ENCODE measurements around the gene FKBP2. TPM values are rescaled to one million over a fixed set of nuclear protein-coding genes. Genes with fewer than 3 reads are reported as not detected.

Gene FKBP2
- total and polyA plus RNA-seq, 2 of the 4 experiments (the other 2 are of a cell fraction), result 36.2 to 76.4 TPM

GRCh38 chr11:64203421-64204079 lies 37.3 kb upstream of the FKBP2 start (continued):
- TF ChIP-seq POLR2A (IDR thresholded peaks at IDR 0.05; ENCODE audit: low read depth, low read length), result no peak

GRCh38 chr11:64204080-64204440 lies 36.8 kb upstream of the FKBP2 start:
- DNase-seq (no peak), ATAC-seq (ENCODE audit: low read depth) (no peak)
- intact Hi-C loops (cut with micrococcal nuclease), result loop anchor here (1.0 to 10.0 kb wide), 2 partner anchors 97 to 451 kb away; no protein-coding TSS in a partner anchor
- no peak overlapping the region; the same call in 1 of the 2 replicates for H3K4ac ChIP-seq (ENCODE audit: low read depth, low read length)
- TF ChIP-seq RAD21 (IDR thresholded peaks at IDR 0.05; ENCODE audit: low read length) (no peak), FOS (IDR thresholded peaks at IDR 0.05; ENCODE audit: low read depth, low read length) (no peak), RFX5 (IDR thresholded peaks at IDR 0.05; ENCODE audit: low read depth, low read length) (no peak), NFE2L2 (IDR thresholded peaks at IDR 0.05; ENCODE audit: low read depth, low read length) (no peak), SMC3 (IDR thresholded peaks at IDR 0.05; ENCODE audit: low read depth, low read length) (no peak), MAZ (IDR thresholded peaks at IDR 0.05; ENCODE audit: borderline replicate concordance, low read depth, low read length) (no peak), CTCF (conservative IDR thresholded peaks at IDR 0.05; ENCODE audit: low read depth, low read length) (no peak), USF2 (IDR thresholded peaks at IDR 0.05; ENCODE audit: low read depth, low read length) (no peak), BHLHE40 (IDR thresholded peaks at IDR 0.05; ENCODE audit: low read depth, low read length) (no peak), MAFK (IDR thresholded peaks at IDR 0.05; ENCODE audit: low read depth, low read length) (no peak)
- H3K18ac ChIP-seq (ENCODE audit: low read depth, low read length), result no peak overlapping the region
- H3K27me3 ChIP-seq (ENCODE audit: control insufficient read depth, insufficient read depth, low read length), result no peaks in the 10 kb centered on the region
- peaks cover 56% of the 10 kb centered on the region for H3K36me3 ChIP-seq (ENCODE audit: control insufficient read depth, insufficient read depth, low read length)
- peaks cover 13% of the 10 kb centered on the region; the same call in 1 of the 2 replicates for H4K20me1 ChIP-seq (ENCODE audit: insufficient read depth, low read length)
- no peak overlapping the region for H3K23ac ChIP-seq (ENCODE audit: low read depth, low read length)
- dilution Hi-C loops (cut with HindIII; ENCODE audit: low sequenced_read_pairs, unreplicated experiment), result no loop called here
- H2AFZ ChIP-seq (replicated peaks; ENCODE audit: low read length, poor library complexity), result no peak overlapping the region
- H3K79me1 ChIP-seq (ENCODE audit: low read depth in 1 of 2, low read length in 2 of 2), result peaks cover 0 to 44% of the 10 kb centered on the region in 2 experiments; a peak in 3 of 4 replicates
- H2BK5ac ChIP-seq (ENCODE audit: low read depth, low read length, poor library complexity, severe bottlenecking), result no peak overlapping the region
- no peak overlapping the region for H3K14ac ChIP-seq (replicated peaks; ENCODE audit: low read depth, low read length)
- no peak overlapping the region for H2BK15ac ChIP-seq (ENCODE audit: low read depth, low read length)
- no peak overlapping the region for H4K91ac ChIP-seq (ENCODE audit: insufficient read depth, low read depth, low read length)
- no peak overlapping the region for H3K9ac ChIP-seq (ENCODE audit: low read depth, low read length)
- ChIA-PET POLR2A (ENCODE audit: unreplicated experiment) (interaction anchor here (0.6 kb wide), 1 partner anchor 97 kb away, joined by 5 read pairs; no protein-coding TSS in a partner anchor), CTCF (interaction anchor here (0.6 to 2.0 kb wide), 10 partner anchors 11 to 151 kb away, joined by 3 to 12 read pairs (median 6); partner anchors contain the start of genes ESRRA and FKBP2)
- H3K9me3 ChIP-seq (ENCODE audit: control insufficient read depth, insufficient read depth, low read length), result no peaks in the 10 kb centered on the region
- H2BK20ac ChIP-seq (ENCODE audit: low read depth, low read length), result no peak overlapping the region
- peaks cover 10% of the 10 kb centered on the region for H3K4me1 ChIP-seq (ENCODE audit: control insufficient read depth, insufficient read depth, low read length)
- no peak overlapping the region for H4K5ac ChIP-seq (ENCODE audit: low read depth, low read length)
- H3K56ac ChIP-seq (ENCODE audit: extremely low read depth, insufficient read depth, low read length), result no peak overlapping the region
- H2BK120ac ChIP-seq (ENCODE audit: low read depth, low read length), result no peak overlapping the region
- H3K4me2 ChIP-seq (ENCODE audit: low read depth, low read length), result no peak overlapping the region
- TSS peak; percentile 96 for BruUV-seq (replicated peaks)
- WGBS, 2 experiments (ENCODE audit: extremely low coverage in 2 of 2, insufficient read length in 1 of 2), result no CpG with 5 or more reads among the region's 16 CpGs
- no peak overlapping the region for H3K4me3 ChIP-seq (ENCODE audit: insufficient read depth, low read depth, low read length)
- in situ Hi-C loops (cut with MboI; ENCODE audit: low sequenced_read_pairs), result loop anchor here (5.0 kb wide), 1 partner anchor 98 kb away; the partner anchor contains the start of gene CATSPERZ
- H2AK5ac ChIP-seq (ENCODE audit: low read depth, low read length), result no peak overlapping the region
- no peak overlapping the region for H4K8ac ChIP-seq (ENCODE audit: low read depth in 2 of 2, low read length in 2 of 2)
- H3K27ac ChIP-seq (ENCODE audit: insufficient read depth, low read length), result no peak overlapping the region
- no peaks in the 10 kb centered on the region for H3K9me1 ChIP-seq (ENCODE audit: insufficient read depth, low read length)
- H2AK9ac ChIP-seq (replicated peaks; ENCODE audit: low read depth, low read length, poor library complexity), result no peak overlapping the region
